ENCODE data around the gene PDF. TPM values are rescaled to one million over a fixed set of nuclear protein-coding genes. Genes with fewer than 3 reads are reported as not detected.

The PDF gene
- total and polyA plus RNA-seq, 2 donors from 2014 or later: 22.4 to 30.8 TPM

- DNase-seq: peak in 1 of 5 donors; percentile 64
- H3K4me3 ChIP-seq (ENCODE audit: low read length in 3 of 3): no peak overlapping the region
- intact Hi-C loops (cut with DNase I): no loop called here
- no peak for TF ChIP-seq CTCF (IDR thresholded peaks at IDR 0.05; ENCODE audit: borderline replicate concordance, extremely low read depth, insufficient read depth)
- H3K27ac ChIP-seq (ENCODE audit: low read depth in 2 of 2, low read length in 2 of 2): no peak overlapping the region
- H3K27me3 ChIP-seq (ENCODE audit: control insufficient read depth, insufficient read depth, low read length): no peaks in the 10 kb centered on the region
- FAIRE-seq: no peak
- H3K4me1 ChIP-seq (ENCODE audit: control insufficient read depth in 2 of 3, insufficient read depth in 2 of 3, low read depth in 1 of 3, low read length in 3 of 3): peaks cover 0 to 30% (median 30%) of the 10 kb centered on the region in 3 donors
- peaks cover 7 to 59% (median 44%) of the 10 kb centered on the region in 3 donors for H3K36me3 ChIP-seq (ENCODE audit: control insufficient read depth in 2 of 3, insufficient read depth in 3 of 3, low read length in 3 of 3)
- no peak overlapping the region for H3K9ac ChIP-seq (ENCODE audit: low read length in 3 of 3)
- no peaks in the 10 kb centered on the region for H3K9me3 ChIP-seq (ENCODE audit: control insufficient read depth in 2 of 3, insufficient read depth in 1 of 3, low read length in 3 of 3)
Observed at GRCh38 chr16:69323415-69323814, 7.0 kb downstream of the PDF start.

- no peak for DNase-seq
- intact Hi-C loops (cut with DNase I): no loop called here
- Histone ChIP-seq H3K4me3 (ENCODE audit: low read length in 3 of 3) (no peak overlapping the region), H3K9ac (ENCODE audit: low read length in 3 of 3) (no peak overlapping the region), H3K36me3 (ENCODE audit: control insufficient read depth in 2 of 3, insufficient read depth in 3 of 3, low read length in 3 of 3) (peaks cover 7 to 59% (median 45%) of the 10 kb centered on the region in 3 donors), H3K27me3 (ENCODE audit: control insufficient read depth, insufficient read depth, low read length) (no peaks in the 10 kb centered on the region), H3K4me1 (ENCODE audit: control insufficient read depth in 2 of 3, insufficient read depth in 2 of 3, low read depth in 1 of 3, low read length in 3 of 3) (peaks cover 0 to 30% (median 25%) of the 10 kb centered on the region in 3 donors), H3K27ac (ENCODE audit: low read depth in 2 of 2, low read length in 2 of 2) (no peak overlapping the region), H3K9me3 (ENCODE audit: control insufficient read depth in 2 of 3, insufficient read depth in 1 of 3, low read length in 3 of 3) (no peaks in the 10 kb centered on the region)
- no peak for FAIRE-seq
- no peak for TF ChIP-seq CTCF (IDR thresholded peaks at IDR 0.05; ENCODE audit: borderline replicate concordance, extremely low read depth, insufficient read depth)
Observed at GRCh38 chr16:69322343-69322742, 8.0 kb downstream of the PDF start.

- Histone ChIP-seq H3K27ac (ENCODE audit: low read depth in 2 of 2, low read length in 2 of 2) (no peak overlapping the region), H3K27me3 (ENCODE audit: control insufficient read depth, insufficient read depth, low read length) (no peaks in the 10 kb centered on the region), H3K9me3 (ENCODE audit: control insufficient read depth in 2 of 3, insufficient read depth in 1 of 3, low read length in 3 of 3) (no peaks in the 10 kb centered on the region), H3K9ac (ENCODE audit: low read length in 3 of 3) (no peak overlapping the region), H3K4me3 (ENCODE audit: low read length in 3 of 3) (no peak overlapping the region), H3K36me3 (ENCODE audit: control insufficient read depth in 2 of 3, insufficient read depth in 3 of 3, low read length in 3 of 3) (peaks cover 7 to 68% (median 56%) of the 10 kb centered on the region in 3 donors), H3K4me1 (ENCODE audit: control insufficient read depth in 2 of 3, insufficient read depth in 2 of 3, low read depth in 1 of 3, low read length in 3 of 3) (peaks cover 0 to 21% (median 21%) of the 10 kb centered on the region in 3 donors)
- no peak for TF ChIP-seq CTCF (IDR thresholded peaks at IDR 0.05; ENCODE audit: borderline replicate concordance, extremely low read depth, insufficient read depth)
- DNase-seq (no peak), FAIRE-seq (no peak)
- intact Hi-C loops (cut with DNase I): no loop called here
Observed at GRCh38 chr16:69321080-69321479, 9.3 kb downstream of the PDF start.

- H3K9me3 ChIP-seq (ENCODE audit: control insufficient read depth in 2 of 3, insufficient read depth in 1 of 3, low read length in 3 of 3): no peaks in the 10 kb centered on the region
- no peak for TF ChIP-seq CTCF (IDR thresholded peaks at IDR 0.05; ENCODE audit: borderline replicate concordance, extremely low read depth, insufficient read depth)
- peaks cover 0 to 18% (median 17%) of the 10 kb centered on the region in 3 donors for H3K4me1 ChIP-seq (ENCODE audit: control insufficient read depth in 2 of 3, insufficient read depth in 2 of 3, low read depth in 1 of 3, low read length in 3 of 3)
- no peak overlapping the region for H3K27ac ChIP-seq (ENCODE audit: low read depth in 2 of 2, low read length in 2 of 2)
- FAIRE-seq (no peak), DNase-seq (peak in 1 of 5 donors; percentile 42)
- H3K9ac ChIP-seq (ENCODE audit: low read length in 3 of 3): no peak overlapping the region
- no peaks in the 10 kb centered on the region for H3K27me3 ChIP-seq (ENCODE audit: control insufficient read depth, insufficient read depth, low read length)
- intact Hi-C loops (cut with DNase I): no loop called here
- peaks cover 7 to 68% (median 57%) of the 10 kb centered on the region in 3 donors for H3K36me3 ChIP-seq (ENCODE audit: control insufficient read depth in 2 of 3, insufficient read depth in 3 of 3, low read length in 3 of 3)
- no peak overlapping the region for H3K4me3 ChIP-seq (ENCODE audit: low read length in 3 of 3)
Observed at GRCh38 chr16:69320740-69321073, 9.7 kb downstream of the PDF start.
